Purkinje cell (primary cell): ENCODE data around the gene PKNOX1. TPM values are rescaled to one million over a fixed set of nuclear protein-coding genes. Genes with fewer than 3 reads are reported as not detected.

ENCODE experiments used
- polyA plus RNA-seq: library from polyadenylated mRNA; unstranded; fragments of >200 nt; fragmentation: Nextera tagmentation; gene quantifications from 2 replicates; pipeline ENCODE4 v1.2.1, GENCODE V29; 2014

PKNOX1 gene
- polyA plus RNA-seq: 9.7 and 12.0 TPM in 2 replicates

GRCh38 chr21:42973991-42974831 is at the start of gene PKNOX1:
Gene PKNOX1, plus strand, starts transcription at chr21:42974562. Its CDS starts 29,820 bp downstream, at chr21:43004382.

GRCh38 chr21:42925114-42925926 is 49.0 kb upstream of the PKNOX1 start, which contains the start of gene ERVH48-1:
Gene ERVH48-1, minus strand, starts transcription at chr21:42925630. Its CDS starts 6,624 bp downstream, at chr21:42919006.

GRCh38 chr21:43075170-43076022 is 101.0 kb downstream of the PKNOX1 start, which contains the start of gene CBS:
Gene CBS, minus strand, starts transcription at chr21:43075835. Its CDS starts 3,642 bp downstream, at chr21:43072193.

Other genes with a start within 250 kb of the PKNOX1 start
- 0.54 TPM in 1 of 2 replicates, not detected in the other for gene WDR4, start 95.0 kb upstream of the PKNOX1 start, polyA plus RNA-seq
- gene NDUFV3, start 81.3 kb upstream of the PKNOX1 start, polyA plus RNA-seq: 57.9 and 62.2 TPM in 2 replicates
- not detected in 2 replicates for gene ERVH48-1, start 48.9 kb upstream of the PKNOX1 start, polyA plus RNA-seq
- 1.8 and 2.6 TPM in 2 replicates for gene CBS, start 101.3 kb downstream of the PKNOX1 start, polyA plus RNA-seq
- 0.13 and 2.5 TPM in 2 replicates for gene U2AF1, start 133.0 kb downstream of the PKNOX1 start, polyA plus RNA-seq
- gene CRYAA, start 194.4 kb downstream of the PKNOX1 start, polyA plus RNA-seq: not detected in 2 replicates